Mucosa of descending colon (tissue), 3 donors: ENCODE data around the gene PAK5. TPM values are rescaled to one million over a fixed set of nuclear protein-coding genes. Genes with fewer than 3 reads are reported as not detected.

Source experiments
- ATAC-seq: fragments of 200-7000 bp; cut with Tn5 transposase; one replicate; pipeline ENCODE4 v1.9.1; 2020; ENCODE audit warnings: mild to moderate bottlenecking, moderate library complexity
- DNase-seq, 3 donors: peaks; one replicate each; pipeline ENCODE4 v3.0.0-alpha.2; 2020
- H3K36me3 ChIP-seq: fragments of 200-600 bp; one replicate; pipeline ENCODE4 v1.8.0; 2021; ENCODE audit warnings: low read depth, mild to moderate bottlenecking
- H3K4me1 ChIP-seq: fragments of 200-600 bp; one replicate; pipeline ENCODE4 v1.8.0; 2021; ENCODE audit warnings: low read depth, mild to moderate bottlenecking
- H3K4me3 ChIP-seq: fragments of 200-600 bp; one replicate; pipeline ENCODE4 v1.8.0; 2021; ENCODE audit warnings: mild to moderate bottlenecking
- H3K9me3 ChIP-seq: fragments of 200-600 bp; one replicate; pipeline ENCODE4 v1.8.0; 2021; ENCODE audit warnings: mild to moderate bottlenecking
- CTCF ChIP-seq: fragments of 200-600 bp; IDR thresholded peaks from one replicate; pipeline ENCODE4 v1.8.0; 2022; ENCODE audit warnings: antibody characterized with exemption, mild to moderate bottlenecking
- intact Hi-C, 2 donors: fragments of 100-400 bp; cut with DNase I in 1 of 2; cut with micrococcal nuclease in 1 of 2; formaldehyde crosslinking; loops; one replicate each; pipeline versions ENCODE4 v1.11.0 to v1.11.1; 2022; cut with DNase I, micrococcal nuclease
- total RNA-seq, 3 donors: library from RNA; stranded (reverse); fragmentation: NEBNext Ultra II Directional in 2 of 3; extraction: Animal tissue kit (Norgen Biotek cat#: 25700) in 2 of 3; gene quantifications; one replicate each; pipeline versions ENCODE4 v1.2.1 to v1.2.4, GENCODE V29; 2021 to 2023
- donor health status: DM: no; HTN: no; CAD: no; lungs with moderate emphysema.
- donor health status: DM: no; HTN: no; CAD: no.
- donor health status: DM: no; HTN: yes; CAD: no.

PAK5 gene
- total RNA-seq, 3 donors from 2014 or later, result 0.06 to 0.13 TPM; not detected in 1

- no peaks in the 10 kb centered on the region for H3K36me3 ChIP-seq
- no peaks in the 10 kb centered on the region for H3K9me3 ChIP-seq
- H3K4me3 ChIP-seq, result no peak overlapping the region
- H3K4me1 ChIP-seq, result no peaks in the 10 kb centered on the region
- DNase-seq, result no peak
- TF ChIP-seq CTCF, result no peak
- no peak for ATAC-seq
- intact Hi-C loops, result no loop called here
Observed at GRCh38 chr20:9600562-9600961, 238.3 kb downstream of the PAK5 start.

- ATAC-seq (no peak), DNase-seq (no peak)
- no peaks in the 10 kb centered on the region for H3K4me1 ChIP-seq
- H3K9me3 ChIP-seq, result no peaks in the 10 kb centered on the region
- no peak overlapping the region for H3K4me3 ChIP-seq
- intact Hi-C loops, result no loop called here
- no peak for TF ChIP-seq CTCF
- H3K36me3 ChIP-seq, result no peaks in the 10 kb centered on the region
Observed at GRCh38 chr20:9597547-9597946, 241.3 kb downstream of the PAK5 start.

- H3K36me3 ChIP-seq, result no peaks in the 10 kb centered on the region
- ATAC-seq (no peak), DNase-seq (no peak)
- H3K9me3 ChIP-seq, result no peaks in the 10 kb centered on the region
- intact Hi-C loops, result no loop called here
- H3K4me3 ChIP-seq, result no peak overlapping the region
- no peak for TF ChIP-seq CTCF
- H3K4me1 ChIP-seq, result no peaks in the 10 kb centered on the region
Observed at GRCh38 chr20:9595763-9596162, 243.1 kb downstream of the PAK5 start.

GRCh38 chr20:9594284-9594875 is 244.5 kb downstream of the PAK5 start:
- intact Hi-C loops, result no loop called here
- DNase-seq (no peak), ATAC-seq (peak; percentile 75)
- Histone ChIP-seq H3K9me3 (no peaks in the 10 kb centered on the region), H3K36me3 (no peaks in the 10 kb centered on the region), H3K4me1 (no peaks in the 10 kb centered on the region), H3K4me3 (no peak overlapping the region)
- TF ChIP-seq CTCF, result no peak

- no peaks in the 10 kb centered on the region for H3K4me1 ChIP-seq
- DNase-seq (no peak), ATAC-seq (no peak)
- H3K4me3 ChIP-seq, result no peak overlapping the region
- H3K9me3 ChIP-seq, result no peaks in the 10 kb centered on the region
- intact Hi-C loops, result no loop called here
- H3K36me3 ChIP-seq, result no peaks in the 10 kb centered on the region
- TF ChIP-seq CTCF, result no peak
Observed at GRCh38 chr20:9592419-9592818, 246.5 kb downstream of the PAK5 start.

- no peak for ATAC-seq
- intact Hi-C loops, result no loop called here
- Histone ChIP-seq H3K4me1 (no peaks in the 10 kb centered on the region), H3K36me3 (no peaks in the 10 kb centered on the region), H3K9me3 (no peaks in the 10 kb centered on the region), H3K4me3 (no peak overlapping the region)
- TF ChIP-seq CTCF, result no peak
- no peak for DNase-seq
Observed at GRCh38 chr20:9591080-9591479, 247.8 kb downstream of the PAK5 start.
